OCI-M1 (cell line): ENCODE data around the gene CCR5.
"Not testable (repeated sequence)": the region's sequence is repeated elsewhere in the genome, so short reads cannot be mapped to it uniquely, and the experiment has no call there.

Source experiments
- DNase-seq: peaks from one replicate; lab custom pipeline; 2025; lab: John Stamatoyannopoulos, UW

CCR5 gene

GRCh38 chr3:46386205-46386604 lies 15.5 kb downstream of the CCR5 start:
- DNase-seq = peak; percentile 85

DNA sequence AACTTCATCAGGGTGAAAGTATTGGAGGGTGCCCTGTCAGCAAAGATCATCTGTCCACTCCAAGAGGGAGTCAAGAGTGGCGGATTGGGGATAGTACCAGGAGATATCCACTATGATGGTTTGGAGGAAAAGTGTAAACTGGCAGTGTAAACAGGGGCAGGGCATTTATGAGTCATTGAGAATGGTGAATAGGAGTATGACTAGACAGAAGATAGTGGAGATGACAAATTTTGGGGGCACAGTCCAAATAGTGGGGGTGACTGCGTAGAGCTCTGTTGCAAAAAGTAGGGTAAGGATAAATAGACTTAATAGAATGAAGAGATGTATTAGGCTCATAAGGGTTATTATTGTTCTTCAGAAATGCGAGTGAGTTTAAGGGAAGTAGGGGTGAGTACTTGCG lies 18.1 kb downstream of the CCR5 start:
- DNase-seq = not testable (repeated sequence)

DNA sequence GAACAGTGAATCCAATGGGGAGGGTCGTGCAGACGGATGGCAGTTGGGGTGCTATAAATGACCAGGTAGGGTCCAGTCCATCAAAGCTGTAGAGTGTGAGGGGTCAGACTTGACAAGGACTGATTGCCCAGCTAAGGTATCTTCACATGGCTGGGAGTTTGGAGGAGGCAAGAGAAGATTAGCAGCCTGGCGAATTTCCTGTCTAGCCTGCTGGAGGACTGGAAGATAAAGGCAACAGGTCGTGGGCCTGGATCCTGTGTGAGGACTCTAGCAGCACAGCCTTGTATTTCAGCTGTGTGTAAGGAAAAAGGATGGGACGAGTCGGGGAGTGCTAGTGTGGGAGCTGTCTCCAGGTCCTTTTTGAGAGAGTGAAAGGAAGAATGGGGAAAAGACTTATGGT lies 18.6 kb downstream of the CCR5 start:
- DNase-seq = no peak

DNA sequence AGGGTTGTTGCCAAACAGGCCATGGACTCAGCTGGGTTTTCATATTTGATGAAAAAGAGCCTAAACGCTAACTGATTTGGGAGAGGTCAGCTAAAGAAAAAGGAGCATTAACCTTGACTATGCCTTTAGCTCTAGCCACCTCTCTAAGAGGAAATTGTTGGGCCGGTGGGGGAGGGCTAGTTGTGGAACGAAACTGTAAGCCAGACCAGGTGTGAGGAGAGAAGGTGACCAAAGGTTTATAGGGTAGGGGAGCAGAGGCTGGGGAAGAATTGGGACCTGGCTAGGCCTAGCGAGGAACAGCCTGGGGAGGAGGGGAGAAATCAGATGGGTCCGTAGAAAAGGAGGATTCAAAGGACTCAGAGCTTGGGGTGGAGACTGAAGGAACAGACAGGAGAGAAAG lies 20.8 kb downstream of the CCR5 start:
- not testable (repeated sequence) for DNase-seq

DNA sequence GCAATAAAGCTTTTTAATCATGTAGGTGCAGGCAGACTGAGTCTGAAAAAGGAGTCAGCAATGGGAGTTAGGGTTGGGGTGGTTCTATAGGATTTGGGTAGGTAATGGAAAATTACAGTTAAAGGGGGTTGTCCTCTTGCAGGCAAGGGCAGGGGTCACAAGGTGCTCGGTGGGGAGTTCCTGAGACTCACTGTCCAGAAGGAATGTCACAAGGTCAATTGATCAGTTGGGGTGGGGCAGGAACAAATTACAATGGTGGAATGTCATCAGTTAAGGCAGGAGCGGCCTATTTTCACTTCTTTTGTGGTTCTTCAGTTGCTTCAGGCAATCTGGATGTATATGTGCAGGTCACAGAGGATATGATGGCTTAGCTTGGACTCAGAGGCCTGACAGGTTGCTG lies 22.3 kb downstream of the CCR5 start:
- DNase-seq = no peak

DNA sequence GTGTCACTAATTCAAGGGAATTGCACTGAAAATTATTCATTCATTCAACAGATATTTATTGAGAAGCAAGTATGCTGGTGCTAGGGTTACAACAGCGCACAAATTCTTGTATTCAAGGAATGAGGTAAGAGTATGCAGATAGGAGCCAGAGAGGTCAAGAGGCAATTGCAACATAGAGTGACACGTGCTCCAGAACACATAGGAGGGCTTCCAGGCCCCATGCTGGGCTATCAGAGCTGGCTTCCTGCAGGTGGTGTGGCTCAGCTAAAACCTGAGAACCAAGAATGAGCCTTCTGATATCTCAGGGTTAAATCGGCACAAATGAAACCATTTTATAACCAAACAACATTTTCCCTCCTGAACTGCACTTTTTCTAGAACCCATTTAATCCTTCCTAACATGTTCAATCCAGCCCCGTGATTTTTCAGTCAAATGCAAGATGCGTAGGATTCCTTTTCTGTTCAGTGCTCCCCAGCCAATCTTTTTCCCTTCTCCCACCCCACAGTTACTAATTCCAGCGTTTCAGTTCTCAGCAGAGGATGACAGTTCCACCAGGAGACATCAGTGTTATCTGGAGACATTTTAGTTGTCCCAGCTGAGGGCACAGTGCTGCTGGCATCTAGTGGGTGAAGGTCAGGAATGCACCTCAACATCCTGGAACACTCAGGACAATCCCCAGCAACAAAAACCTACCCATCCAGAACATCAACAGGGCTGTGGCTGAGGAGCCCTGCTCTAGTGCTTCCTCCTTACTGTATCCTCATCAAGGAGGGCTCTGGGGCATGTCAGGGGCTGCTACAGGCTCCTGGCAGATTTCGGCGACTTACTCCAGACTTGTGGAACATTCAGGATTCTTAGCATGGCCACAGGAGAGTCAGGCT lies 23.0 kb downstream of the CCR5 start:
- peak; percentile 38 for DNase-seq

- DNase-seq = peak; percentile 50
Observed at GRCh38 chr3:46395210-46395661, 24.5 kb downstream of the CCR5 start.

- DNase-seq = peak; percentile 47
Observed at GRCh38 chr3:46395766-46396530, 25.2 kb downstream of the CCR5 start.

GRCh38 chr3:46397111-46397510 lies 26.4 kb downstream of the CCR5 start:
- DNase-seq = no peak

GRCh38 chr3:46398186-46398955 lies 27.6 kb downstream of the CCR5 start:
- DNase-seq = no peak

DNA sequence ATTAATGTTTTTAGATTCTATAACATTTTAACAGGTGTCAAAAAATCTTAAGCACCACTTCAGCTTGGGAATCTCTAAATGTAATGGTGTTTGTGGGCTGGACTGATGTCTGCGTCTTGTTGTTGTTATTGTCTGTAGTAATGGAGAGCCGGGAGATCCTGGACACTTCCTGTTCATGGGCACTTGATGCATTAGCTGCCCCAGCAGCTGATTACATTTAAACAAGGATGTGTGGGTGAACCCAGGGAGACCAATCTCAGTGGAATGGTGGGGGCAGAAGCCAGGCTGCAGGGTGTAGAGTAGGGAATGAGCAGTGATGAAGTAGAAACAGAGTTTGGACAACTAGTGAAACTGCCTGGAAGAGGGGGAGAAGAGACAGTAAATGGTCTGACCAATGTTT lies 28.4 kb downstream of the CCR5 start:
- no peak for DNase-seq

GRCh38 chr3:46399557-46399956 lies 28.8 kb downstream of the CCR5 start:
- peak; percentile 56 for DNase-seq

DNA sequence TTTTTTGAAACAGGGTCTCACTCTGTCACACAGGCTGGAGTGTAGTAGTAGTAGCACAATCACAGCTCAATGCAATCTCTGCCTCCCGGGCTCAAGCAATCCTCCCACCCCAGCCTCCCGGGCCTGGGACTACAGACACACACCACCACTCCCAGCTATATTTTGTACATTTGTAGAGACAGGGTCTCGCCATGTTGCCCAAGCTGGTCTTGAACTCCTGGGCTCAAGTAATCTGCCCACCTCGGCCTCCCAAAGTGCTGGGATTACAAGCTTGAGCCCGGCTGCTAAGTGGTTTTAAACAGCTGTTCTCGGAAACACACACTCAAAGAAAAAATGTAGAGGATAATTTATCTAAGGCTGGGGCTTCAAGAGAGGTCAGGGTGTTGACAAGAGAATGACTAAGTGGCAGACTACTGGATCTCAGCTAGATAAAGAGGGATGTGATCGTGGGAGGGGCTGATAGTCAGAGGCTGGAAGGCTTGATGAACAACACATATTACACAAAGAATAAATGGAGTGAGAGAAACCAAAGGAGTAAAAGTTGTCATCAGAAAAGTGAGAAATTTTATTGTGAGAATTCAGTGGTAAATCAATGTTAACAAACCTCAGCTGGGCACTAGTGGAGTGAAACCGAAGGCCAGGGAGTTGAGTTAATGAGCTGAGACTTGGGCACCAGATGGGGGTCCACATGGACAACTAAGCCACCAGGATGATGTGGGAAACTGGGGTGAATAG lies 29.4 kb downstream of the CCR5 start:
- peak; percentile 81 for DNase-seq

- DNase-seq = no peak
Observed at GRCh38 chr3:46400846-46401245, 30.1 kb downstream of the CCR5 start.

- no peak for DNase-seq
Observed at GRCh38 chr3:46401579-46401978, 30.8 kb downstream of the CCR5 start.

GRCh38 chr3:46402902-46403301 lies 32.2 kb downstream of the CCR5 start:
- DNase-seq = not testable (repeated sequence)

- DNase-seq = no peak
Observed at GRCh38 chr3:46405301-46406019, 34.7 kb downstream of the CCR5 start.

DNA sequence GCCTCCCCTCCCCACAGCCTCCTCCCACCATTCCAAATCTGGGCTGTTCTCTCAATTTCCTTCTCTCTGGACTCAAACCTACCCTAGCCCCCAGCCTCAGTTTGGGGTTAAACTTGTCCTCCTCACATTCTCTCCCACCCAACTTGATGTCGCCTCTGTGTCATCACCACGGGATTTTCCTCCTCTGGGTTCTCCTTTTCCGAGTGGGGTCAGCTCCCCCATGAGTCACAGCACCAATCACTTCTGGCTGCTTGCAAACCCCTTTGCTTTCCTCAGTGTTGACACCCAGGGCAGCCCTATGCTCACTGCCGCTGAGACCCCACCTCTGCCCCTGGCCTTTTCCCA lies 35.7 kb downstream of the CCR5 start:
- peak; percentile 51 for DNase-seq

DNA sequence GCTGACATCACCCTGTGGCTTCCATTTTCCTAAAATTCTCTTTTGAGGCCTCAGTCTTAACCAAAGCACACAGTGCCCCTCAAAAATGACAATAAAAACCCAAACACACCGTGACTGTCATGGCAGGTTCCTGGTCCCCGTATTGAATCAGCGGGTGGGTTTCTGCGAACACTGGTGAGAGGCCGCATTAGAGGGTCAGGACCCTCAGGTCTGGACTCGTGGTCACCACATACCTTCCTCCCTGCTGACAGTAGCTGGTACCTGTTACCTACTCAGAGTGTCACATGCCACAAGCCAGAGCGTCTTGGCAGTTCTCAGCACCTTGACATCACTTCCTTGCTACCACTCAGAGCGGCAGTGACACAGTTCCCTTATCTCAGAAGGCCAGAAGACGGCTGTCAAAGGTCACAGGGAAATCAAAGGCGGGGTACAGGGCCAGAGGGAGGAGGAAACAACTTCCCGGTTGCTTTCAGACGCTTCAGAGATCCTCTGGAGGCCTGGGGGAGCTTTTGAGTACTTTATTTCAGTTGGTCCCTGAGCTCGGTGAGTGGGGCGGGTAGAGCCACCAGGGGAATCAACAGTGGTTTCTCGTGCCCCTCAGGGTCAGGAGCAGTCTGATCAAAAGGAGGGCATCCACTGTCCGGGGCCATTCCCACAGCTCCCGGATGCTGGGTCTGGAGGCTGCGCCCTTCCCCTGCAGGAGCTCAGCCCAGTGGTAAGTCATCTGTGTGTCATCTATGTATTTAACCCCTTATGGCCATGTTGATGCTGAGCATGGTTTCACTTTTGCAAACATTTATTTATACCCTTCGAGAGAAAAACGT lies 36.3 kb downstream of the CCR5 start, which contains the start of the genes CCR5AS and CCRL2:
TSS of gene CCR5AS (minus strand) at position 279 of the 824 bp plus-strand sequence.
TSS of gene CCRL2 (plus strand) at position 472 of the 824 bp plus-strand sequence. CDS start 821 bp downstream, outside the sequence.
- peak; percentile 95 for DNase-seq

DNA sequence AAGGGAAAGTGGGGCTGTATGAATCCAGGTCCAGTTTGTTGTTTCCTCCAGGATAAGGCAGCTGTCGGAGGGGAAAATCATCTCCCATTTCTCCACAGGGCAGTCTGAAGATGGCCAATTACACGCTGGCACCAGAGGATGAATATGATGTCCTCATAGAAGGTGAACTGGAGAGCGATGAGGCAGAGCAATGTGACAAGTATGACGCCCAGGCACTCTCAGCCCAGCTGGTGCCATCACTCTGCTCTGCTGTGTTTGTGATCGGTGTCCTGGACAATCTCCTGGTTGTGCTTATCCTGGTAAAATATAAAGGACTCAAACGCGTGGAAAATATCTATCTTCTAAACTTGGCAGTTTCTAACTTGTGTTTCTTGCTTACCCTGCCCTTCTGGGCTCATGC lies 37.2 kb downstream of the CCR5 start:
- peak; percentile 42 for DNase-seq
